GM13977 (cell line): ENCODE measurements around the gene SOWAHA.
A peak's percentile ranks its signal among the peaks of the same experiment; 100 is the strongest.

Source experiments
- DNase-seq: peaks from one replicate; pipeline ENCODE4 v3.0.0; 2012; ENCODE audit warnings: low spot score
- CTCF ChIP-seq: IDR thresholded peaks from 2 replicates; pipeline ENCODE4 v1.5.1; 2012; ENCODE audit warnings: mild to moderate bottlenecking, control low read depth; ENCODE audit not compliant: insufficient read depth; ENCODE audit errors: extremely low read depth, missing control alignments
- in situ Hi-C: fragments of 300-500 bp; cut with MboI; formaldehyde crosslinking; loops from one replicate; pipeline ENCODE4 v1.12.0; 2022; ENCODE audit warnings: low sequenced_read_pairs, low pct_unique_long_range_greater_than_20kb, mixed read lengths, inconsistent platforms; ENCODE audit not compliant: unreplicated experiment

Gene SOWAHA

GRCh38 chr5:132807163-132807838 lies 5.8 kb upstream of the SOWAHA start:
- DNase-seq = no peak
- in situ Hi-C loops = no loop called here
- no peak for TF ChIP-seq CTCF

GRCh38 chr5:132808448-132808847 lies 4.7 kb upstream of the SOWAHA start:
- in situ Hi-C loops = no loop called here

GRCh38 chr5:132808866-132809265 lies 4.2 kb upstream of the SOWAHA start:
- DNase-seq = no peak
- in situ Hi-C loops = no loop called here
- no peak for TF ChIP-seq CTCF

More at GRCh38 chr5:132808448-132808847, 4.7 kb upstream of the SOWAHA start:
- no peak for TF ChIP-seq CTCF
- no peak for DNase-seq

- DNase-seq = no peak
- no peak for TF ChIP-seq CTCF
- in situ Hi-C loops = no loop called here
Observed at GRCh38 chr5:132810605-132811004, 2.5 kb upstream of the SOWAHA start.

- no peak for TF ChIP-seq CTCF
- DNase-seq = no peak
- in situ Hi-C loops = no loop called here
Observed at GRCh38 chr5:132812123-132812765, 858 bp upstream of the SOWAHA start.

- peak; percentile 68 for DNase-seq
- no peak for TF ChIP-seq CTCF
- in situ Hi-C loops = no loop called here
Observed at GRCh38 chr5:132813599-132814502, 749 bp downstream of the SOWAHA start.
